ENCODE results near the gene KCNIP4.
"Not testable (repeated sequence)": the region's sequence is repeated elsewhere in the genome, so short reads cannot be mapped to it uniquely, and the experiment has no call there.

KCNIP4 gene

DNA sequence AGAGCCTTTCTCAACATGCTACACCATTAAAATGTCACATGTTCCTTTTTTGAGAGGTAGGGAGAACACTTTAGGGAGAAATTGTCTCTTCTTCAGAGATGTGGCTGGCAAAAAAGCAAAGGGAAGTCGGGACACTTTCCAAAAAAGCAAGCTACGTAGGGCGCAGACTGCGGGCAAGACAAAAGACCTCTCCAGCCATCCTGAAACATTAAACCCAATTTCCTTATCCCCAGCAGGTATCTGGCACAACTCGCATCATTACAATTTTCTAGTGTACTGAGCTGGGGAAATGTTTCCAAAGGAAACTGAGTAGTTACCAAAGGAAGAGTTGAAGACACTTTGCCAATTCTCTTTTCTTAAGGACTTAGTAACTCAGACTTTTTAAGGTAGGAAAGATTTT is 1132.3 kb downstream of the KCNIP4 start:
- no peak for DNase-seq

DNA sequence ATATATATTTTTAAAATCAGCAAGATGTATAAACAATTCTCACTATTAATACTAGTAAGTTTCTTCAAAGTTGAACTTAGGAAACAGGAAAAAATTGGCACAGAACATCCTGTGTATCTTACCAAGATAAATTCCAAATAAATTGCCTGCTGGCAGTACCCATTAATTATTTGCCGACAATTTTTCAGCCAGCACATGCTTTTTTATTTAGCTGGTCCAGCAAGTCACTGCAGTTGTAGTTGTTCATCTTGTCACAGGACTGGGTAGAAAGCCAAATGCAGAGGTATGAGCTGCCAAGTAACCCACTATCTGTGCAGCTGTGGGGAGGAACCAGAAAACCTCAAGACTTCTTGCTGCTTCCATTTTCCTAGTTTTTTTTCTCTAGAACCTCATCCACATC is 1134.9 kb downstream of the KCNIP4 start:
- DNase-seq: no peak

DNA sequence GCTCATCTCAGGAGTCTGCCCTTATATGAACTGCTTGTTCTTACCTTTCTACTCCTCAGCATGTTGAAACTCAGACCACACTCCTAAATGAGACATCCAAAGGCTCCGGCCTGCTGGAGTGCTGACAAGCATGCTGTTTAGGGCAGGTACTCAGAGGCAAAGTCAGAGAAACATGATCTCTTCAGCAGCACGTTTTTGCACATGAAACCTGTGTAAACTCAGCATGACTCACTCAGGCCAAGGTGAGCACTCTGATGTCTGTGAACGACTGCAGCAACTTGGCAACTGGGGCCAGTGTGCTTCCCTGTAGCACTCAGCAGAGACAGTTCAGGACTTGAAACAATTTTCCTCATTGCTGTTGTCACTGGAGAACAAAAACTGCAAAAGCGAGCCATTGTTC is 1138.8 kb downstream of the KCNIP4 start:
- no peak for DNase-seq

DNA sequence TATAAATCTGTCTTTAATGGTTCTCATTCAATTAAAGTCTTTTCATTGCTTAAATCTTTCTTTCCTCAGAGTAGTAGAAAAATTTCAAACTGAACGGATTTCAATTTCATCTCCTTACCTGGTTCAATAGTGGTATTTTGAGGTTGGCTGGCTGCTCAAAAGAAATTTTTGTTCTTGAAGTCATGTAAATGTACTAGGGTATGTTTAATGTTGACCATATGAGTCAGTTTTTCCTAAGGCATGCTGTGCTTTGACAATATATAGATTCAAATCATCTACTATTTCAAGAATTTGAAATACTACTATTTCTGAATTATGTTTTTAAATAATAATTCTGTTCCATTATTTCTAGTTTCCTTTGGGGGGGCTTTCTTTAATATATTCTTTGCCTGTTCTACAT is 1142.9 kb downstream of the KCNIP4 start:
- DNase-seq: no peak

DNA sequence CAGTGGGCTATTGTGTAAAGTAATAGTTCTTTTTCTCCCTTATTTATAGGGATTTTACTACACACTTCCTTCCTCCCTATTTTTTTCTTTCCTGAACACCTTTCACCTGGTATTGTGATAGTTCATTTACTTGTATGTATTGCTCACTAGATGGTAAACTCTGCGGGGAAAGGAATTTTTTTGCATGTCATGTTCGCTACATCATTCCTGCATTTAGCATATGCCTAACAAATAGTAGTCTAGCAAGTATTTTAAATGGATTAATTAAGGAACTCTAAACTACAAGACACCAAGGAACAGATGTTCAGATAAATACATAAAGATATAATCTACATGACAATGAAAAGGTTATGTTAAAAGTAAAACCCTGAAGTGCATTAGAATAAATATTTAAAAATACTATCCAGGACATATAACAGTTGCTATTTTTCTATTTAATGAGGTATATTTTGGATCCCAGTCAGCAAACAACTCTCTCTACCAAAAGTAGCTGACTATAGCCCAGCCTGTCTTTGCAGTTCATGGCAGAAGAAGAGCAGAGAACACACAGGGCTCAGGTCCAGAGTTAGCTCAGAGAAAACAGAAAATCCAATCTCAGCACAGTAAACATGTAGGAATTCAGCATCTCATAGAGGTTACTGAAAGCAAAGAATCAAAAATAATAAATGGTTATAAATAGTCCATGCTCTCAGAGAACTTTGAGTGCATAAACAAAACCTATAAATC is 1160.5 kb downstream of the KCNIP4 start:
- DNase-seq: no peak

DNA sequence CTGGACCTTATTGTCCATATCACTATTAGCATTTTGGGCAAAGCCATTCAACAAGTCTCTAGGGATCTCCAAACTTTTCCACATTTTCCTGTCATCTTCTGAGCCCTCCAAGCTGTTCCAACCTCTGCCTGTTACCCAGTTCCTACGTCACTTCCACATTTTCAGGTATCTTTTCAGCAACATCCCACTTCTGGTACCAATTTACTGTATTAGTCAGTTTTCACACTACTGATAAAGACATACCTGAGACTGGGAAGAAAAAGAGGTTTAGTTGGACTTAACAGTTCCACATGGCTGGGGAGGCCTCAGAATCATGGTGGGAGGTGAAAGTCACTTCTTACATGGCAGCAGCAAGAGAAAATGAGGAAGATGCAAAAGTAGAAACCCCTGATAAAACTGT is 1165.4 kb downstream of the KCNIP4 start:
- DNase-seq: not testable (repeated sequence)

DNA sequence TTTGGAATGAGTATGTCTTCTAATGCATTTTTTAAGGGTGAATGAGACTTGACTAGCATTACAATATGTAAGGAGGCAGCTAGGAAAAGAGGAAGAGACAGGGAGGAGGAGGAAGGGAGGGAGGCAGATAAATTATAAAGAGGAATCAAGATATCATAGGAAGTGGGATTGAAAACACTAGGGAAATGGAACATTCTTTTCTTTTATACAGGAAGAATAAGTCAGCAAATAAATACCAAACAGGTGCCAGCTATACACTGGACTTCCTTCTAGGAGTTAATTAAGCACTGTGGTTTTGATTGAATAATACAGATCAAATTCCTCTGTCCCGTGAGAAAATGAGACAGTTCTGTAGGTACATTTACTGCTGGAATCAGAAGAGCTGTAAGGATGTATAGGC is 1169.7 kb downstream of the KCNIP4 start:
- no peak for DNase-seq

DNA sequence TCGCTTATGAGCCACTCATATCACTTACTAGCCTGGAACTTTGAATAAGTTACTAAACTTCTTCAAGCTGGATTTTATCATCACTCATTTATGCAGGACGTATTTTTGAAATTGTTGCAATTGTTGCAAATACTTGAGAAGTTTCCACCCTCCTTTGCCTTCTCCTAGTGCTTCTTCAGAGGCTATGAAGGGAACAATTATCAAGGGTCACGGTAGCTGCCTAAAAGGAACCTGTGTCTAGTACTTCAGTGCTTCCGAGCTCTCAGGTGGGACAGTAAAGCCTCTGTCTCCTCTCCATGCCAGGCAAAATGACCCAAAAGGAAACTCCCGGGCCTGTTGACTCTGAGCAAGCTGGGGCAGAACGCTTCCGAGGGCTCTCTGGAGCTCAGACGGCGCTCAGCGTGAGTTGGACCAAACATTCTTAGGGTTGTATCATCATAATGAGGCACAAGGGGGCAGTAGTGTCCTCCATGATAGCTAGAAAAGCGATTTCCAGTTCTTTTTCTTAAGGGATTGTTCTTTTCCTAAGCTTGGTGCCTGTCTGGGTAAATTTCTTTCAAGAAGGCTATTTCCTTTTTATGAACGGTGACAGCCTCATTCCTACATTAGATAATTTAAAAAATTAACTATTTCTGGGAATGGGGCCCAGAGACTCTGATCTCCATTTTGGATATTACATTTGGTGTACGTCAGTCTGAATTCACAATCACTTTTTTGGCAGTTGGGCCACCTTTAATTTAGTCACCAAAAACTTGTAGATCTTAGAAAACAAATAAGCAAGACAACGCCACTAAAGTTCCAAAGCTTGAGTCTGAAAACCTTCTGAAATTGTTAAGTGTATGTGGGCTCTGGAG is 1175.2 kb downstream of the KCNIP4 start:
- no peak for DNase-seq

DNA sequence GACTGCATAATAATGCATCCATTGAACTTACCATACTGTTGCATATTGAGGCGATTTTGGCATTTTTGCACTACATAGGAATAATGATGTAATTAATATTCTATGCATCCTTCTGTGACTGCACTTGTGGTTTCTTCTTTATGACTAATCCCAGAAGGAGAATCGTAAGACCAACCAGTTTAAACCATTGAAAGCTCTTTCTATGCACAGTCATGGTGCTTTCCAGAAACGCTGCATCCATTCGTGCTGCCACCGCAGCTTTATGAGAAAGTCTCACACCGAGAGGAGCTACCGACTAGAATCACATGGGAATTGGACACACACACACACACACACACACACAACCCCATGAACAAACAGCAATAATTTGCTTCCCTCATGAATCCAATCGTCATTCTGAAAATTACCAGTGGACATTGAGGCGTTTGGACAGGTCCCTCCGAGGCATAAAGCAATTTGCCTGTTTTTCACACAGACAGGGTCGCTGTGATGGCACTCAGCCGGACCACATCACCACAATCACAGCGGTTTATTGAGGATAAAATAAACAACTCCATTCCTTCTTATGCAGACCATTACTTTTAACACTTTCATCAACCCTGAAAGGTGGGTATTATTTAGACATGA is 1184.1 kb downstream of the KCNIP4 start:
- no peak for DNase-seq

DNA sequence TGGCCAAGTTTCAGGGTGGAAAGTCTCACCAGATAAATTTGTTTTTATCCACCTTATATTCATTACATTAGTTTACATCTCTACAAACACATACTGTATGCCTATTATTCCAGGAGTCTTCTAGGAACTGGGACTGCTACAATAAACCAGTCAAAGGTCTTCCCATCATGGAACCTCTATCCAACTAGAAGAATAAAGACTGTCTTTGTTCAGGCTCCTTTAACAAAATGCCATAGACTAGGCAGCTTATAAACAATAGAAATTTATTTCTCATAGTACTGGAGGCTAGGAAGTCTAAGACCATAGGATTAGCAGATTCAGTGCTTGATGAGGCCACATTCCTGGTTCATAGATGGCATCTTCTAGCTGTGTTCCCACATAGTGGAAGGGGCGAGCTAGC is 1186.7 kb downstream of the KCNIP4 start:
- DNase-seq: no peak

DNA sequence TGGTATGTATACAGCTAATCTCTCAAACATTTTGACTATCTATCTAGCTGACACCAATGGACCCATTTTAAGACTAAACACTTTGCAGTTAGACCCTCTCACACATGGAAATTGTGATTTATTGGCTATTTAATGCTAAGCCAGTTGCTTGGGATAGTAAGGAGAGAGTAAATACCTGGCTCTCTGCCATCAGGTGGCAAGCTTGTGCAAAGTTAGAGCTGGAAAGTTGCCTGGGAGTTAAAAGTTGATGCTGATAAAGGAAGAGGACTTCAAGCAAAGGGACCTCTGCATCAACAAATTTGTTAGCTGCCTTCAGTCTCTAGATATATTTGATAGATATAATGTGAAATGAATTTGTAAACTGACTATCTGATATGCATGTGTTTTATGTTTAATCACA is 1187.2 kb downstream of the KCNIP4 start:
- DNase-seq: no peak

DNA sequence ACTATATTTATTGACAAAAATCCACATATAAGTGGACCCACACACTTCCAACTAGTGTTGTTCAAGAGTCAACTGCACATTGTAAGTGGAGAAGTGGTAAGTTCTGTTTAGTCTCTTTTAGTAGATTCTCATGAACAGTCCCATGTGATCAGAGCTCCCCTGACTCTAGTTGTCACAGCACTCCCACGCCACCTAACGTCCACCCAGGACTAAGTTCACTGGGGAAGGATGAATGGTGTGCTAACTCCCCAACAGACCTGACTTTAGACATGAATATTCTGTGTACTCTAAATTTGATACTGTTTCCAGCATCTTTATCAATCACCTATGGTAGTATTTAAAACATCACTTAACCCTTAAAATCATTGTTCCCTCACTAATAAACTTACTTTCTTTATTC is 1188.5 kb downstream of the KCNIP4 start:
- no peak for DNase-seq

DNA sequence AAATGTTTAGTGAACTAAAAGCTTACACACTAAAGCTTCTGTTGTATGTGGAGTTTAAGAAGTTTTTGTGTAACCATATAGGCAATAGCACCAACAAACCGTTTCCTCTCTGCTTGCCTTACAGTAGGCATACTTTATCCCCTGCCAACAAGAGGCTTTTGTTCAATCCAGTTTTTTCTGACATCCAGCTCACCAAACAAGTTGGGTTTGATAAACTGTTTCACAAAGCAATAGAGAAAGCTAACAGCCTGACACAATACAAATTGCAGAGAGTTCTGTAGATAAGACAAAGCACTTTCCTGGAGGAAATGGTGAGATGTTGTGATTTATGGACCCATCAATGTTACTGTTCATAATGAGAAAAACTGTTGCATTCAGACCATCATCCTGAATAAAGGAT is 1194.5 kb downstream of the KCNIP4 start:
- no peak for DNase-seq

DNA sequence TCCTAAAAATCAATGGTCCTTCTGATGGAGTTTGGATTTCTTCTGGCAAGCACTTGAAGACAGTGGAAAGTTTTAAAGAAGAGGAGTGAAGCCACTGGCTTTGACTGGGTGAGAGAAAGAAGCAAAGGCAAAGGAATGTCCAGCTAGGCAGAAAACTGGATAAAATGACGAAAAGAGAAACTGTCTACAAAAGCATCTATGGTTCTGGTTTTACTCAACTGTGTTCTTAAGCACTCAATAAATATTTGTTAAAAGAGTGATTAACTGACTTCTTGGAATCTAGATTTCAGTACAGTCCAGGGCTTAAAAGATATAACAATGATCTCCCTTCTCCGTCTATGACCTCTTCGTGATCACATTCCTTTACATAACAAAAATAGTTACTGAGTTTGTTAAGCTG is 1195.9 kb downstream of the KCNIP4 start:
- DNase-seq: no peak

DNA sequence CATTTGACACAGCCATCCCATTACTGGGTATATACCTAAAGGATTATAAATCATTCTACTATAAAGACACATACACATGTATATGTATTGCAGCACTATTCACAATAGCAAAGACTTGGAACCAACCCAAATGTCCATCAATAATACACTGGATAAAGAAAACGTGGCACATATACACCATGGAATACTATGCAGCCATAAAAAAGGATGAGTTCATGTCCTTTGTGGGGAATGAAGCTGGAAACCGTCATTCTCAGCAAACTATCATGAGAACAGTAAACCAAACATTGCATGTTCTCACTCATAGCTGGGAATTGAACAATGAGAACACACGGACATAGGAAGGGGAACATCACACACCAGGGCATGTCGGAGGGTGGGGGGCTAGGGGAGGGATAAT is 1202.6 kb downstream of the KCNIP4 start:
- DNase-seq: not testable (repeated sequence)

DNA sequence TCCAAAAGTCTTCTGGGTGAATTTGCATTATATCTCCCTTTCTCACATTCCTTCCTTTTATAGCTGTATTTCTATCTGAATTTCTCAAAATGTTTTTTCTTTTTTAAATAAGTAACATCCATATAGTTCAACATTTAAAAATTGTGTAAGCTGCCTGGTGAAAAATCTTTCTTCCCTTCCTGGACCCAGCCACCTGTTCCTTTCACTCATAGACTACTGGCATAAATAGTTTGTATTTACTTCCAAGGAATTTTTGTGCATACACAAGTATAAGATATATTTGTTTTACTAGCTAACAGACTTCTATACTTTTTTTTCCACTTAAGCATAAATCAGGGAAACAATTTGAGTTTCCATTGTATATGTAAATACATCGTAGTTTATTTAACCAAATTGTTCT is 1212.6 kb downstream of the KCNIP4 start:
- DNase-seq: no peak

DNA sequence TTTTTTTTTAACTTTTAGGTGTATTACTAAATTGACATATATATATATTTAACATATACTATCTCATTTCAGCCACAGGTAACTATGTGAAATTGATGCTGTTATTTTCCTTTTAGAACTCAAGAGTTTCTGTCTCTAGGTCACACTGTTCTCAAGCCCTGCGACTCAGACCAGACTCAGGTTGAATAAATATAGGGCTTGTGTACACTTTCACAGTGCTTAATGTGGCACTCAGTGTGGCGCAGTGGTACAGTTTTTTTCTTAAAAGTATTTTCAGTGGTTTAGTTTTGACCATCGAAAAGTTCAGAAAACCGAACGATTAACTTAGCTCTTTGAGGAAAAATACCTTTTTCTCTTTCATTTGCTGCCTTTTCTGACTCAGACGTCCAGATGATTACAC is 1223.7 kb downstream of the KCNIP4 start:
- DNase-seq: no peak

DNA sequence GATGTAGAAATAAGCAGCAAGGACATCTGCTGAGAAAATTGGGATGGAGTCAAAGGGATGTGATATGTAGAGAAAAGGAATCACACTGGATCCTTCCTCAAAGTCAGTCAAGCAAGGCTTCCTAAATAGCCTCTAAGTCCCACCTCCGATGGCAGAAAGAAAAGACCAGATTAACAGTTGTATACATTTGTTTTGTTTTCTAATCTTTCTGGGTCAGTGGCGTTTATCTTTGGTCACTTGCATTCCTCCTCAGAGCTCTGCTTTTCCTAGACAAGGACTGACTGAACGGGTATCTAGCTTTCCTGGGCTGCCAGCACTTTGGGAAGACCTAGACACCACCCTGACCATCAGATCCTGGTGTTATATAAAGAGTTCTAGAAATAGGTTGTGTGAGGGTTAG is 1225.1 kb downstream of the KCNIP4 start:
- no peak for DNase-seq

DNA sequence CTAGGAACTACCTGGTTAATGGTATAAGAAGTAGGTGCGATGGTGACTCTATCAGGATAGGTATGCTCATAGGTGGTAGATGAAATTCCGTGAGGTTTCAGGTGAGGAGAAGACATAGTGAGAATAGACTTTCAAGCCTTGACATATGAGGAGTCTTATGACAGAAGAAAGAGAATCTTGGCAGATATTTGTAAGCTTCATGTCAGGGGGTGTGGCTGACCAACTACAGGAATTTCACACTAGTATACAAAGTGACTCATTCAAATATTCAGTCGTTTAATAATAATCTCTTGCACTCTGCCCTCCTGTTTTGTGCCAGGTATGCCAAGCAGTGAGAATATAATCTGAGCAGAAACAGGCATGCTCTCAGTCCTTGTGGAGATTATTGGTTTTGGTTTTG is 1225.6 kb downstream of the KCNIP4 start:
- DNase-seq: no peak

DNA sequence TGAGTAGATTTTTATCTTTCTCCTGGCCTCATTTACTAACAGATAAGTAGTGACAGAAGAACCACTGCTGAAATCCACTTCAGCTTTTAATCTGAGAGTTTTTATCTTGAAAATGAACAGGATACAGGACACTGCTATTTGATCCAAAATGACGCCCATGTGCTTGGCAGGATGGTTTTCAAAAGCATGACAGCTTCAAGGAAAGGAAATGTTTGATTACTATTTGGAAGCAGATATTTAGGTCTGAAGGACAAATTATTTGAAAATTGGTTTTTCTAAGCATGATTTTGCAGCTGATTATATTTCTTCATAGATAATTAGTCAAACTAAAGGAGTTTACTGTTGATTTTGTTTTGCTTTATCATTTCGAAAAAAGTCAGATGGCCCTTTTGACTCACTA is 1237.2 kb downstream of the KCNIP4 start:
- no peak for DNase-seq

DNA sequence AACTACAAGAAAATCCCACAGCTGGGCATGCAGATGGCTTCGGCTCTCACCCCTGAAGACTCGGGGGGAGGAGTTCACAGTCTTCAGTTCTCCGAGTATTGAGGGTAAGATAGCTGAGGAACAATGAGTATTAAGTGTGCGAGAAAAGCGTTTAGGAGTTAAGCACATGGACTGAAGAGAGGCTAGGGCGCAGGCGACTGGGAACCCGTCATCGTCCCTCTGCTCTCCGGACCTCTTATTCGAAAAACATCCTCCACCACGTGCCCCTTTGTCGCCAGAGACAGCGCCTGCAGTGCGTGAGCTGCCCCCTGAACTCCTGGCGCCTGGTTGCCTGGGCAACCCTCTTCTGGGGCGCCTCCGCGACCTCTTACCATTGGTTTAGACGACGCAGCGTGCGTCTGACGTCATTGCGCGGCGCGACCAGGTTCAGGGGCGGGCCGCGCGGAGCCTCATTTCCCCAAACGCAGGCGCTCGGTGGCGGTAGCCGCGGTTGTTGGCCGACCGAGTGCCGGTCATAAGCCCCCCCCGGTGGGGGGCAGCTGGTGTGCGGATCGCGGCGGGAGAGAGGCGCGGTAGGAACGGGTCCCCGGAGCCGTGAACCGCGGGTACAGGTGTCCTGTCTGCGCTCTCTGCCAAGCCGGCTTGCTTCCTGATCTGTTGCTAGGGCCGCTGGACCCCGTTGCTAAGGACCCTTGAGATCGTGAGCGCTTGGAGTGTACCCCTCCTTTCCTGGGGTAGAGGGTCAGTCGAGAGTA is 1248.4 kb downstream of the KCNIP4 start, which contains the start of gene PACRGL:
TSS of gene PACRGL (plus strand) at position 452 of the 755 bp plus-strand sequence. CDS start 4,024 bp downstream, outside the sequence.
- peak; percentile 83 for DNase-seq

DNA sequence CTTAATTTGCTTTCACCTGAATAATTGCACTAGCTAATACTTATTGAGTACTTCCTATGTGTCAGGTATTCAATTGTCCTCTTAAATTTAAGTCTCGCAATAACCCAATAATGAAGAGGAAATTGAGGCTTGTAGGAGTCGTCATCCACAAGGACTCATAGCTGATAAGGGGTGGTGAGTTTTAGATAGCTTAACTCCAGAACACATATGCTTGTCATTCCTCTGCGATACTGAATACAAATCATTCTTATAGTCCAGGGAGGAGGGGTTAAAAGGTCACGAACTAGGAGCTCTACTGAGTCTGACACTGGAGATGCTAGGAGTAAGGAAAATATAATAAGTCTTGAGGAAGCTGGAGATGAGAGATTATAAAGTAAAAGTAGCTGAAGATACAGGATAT is 1249.8 kb downstream of the KCNIP4 start:
- no peak for DNase-seq

DNA sequence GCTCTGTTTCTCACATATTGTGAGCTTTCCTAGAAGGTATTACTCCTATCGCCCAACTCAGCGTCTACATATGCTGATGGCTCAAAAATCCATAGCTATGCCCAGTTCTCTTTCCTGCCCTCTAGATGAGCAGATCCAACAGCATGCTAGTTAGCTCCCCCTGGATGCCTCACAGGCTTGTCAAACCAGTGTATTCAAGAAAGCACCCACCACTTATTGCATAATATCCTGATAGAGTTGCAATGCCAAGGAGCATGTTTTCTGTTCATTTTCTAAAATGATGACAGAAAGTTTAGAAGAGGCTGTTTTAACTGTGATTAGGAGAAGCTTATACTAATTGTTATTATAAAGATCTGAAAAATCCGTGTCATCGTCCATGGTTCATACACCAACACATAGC is 1250.2 kb downstream of the KCNIP4 start:
- no peak for DNase-seq
